Measurements from ENCODE around the gene HAUS5.
"Not testable (repeated sequence)": the region's sequence is repeated elsewhere in the genome, so short reads cannot be mapped to it uniquely, and the experiment has no call there.

HAUS5 gene

DNA sequence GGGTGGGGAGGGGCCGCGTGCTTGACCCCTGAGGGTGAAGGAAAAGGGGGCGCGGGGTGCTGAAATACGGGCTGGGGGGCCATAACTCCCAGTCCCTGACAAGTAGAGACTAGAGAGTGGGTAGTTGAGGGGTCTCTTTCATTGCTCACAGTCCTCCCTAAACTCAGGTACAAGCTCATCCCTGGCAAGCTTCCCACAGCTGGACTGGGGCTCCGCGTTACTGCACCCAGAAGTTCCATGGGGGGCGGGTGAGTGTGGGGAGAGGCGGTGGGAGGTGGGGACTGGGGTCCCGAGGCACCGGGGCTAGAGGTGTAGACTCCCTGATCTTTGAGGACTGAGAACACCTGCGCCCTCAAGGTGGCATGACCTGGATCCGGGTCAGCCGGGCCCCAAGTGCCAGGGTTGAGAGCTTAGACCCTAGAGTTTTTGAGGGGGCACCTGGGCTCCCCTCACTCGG is 30.3 kb downstream of the HAUS5 start:
- no peak for DNase-seq (ENCODE audit: low read depth)

DNA sequence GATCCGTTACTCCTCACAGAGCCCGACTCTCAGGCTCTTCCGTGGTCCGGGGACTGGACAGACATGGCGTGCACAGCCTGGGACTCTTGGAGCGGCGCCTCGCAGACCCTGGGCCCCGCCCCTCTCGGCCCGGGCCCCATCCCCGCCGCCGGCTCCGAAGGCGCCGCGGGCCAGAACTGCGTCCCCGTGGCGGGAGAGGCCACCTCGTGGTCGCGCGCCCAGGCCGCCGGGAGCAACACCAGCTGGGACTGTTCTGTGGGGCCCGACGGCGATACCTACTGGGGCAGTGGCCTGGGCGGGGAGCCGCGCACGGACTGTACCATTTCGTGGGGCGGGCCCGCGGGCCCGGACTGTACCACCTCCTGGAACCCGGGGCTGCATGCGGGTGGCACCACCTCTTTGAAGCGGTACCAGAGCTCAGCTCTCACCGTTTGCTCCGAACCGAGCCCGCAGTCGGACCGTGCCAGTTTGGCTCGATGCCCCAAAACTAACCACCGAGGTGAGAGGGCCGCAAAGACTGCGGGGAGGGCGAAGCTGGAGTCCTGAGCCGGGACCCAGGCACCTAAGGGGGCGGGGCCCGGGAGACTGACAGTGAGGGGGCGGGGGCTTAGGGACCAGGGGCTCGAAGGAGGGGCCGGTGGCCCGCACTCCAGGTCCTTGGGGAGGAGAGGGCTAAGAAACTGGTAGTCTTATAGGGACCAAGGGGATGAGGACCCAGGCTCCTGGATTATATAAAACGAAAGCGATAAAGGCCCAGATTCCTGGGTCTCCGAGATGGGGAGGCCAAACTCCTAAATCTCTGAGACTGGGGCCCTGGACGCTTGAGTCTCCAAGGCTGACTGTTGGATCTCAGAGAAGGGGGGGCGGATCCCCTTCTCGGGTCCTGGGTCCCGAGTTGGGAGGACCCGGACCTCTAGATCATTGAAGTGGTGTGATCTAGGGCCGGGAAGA is 31.0 kb downstream of the HAUS5 start:
- DNase-seq (ENCODE audit: low read depth), result peak; percentile 70

DNA sequence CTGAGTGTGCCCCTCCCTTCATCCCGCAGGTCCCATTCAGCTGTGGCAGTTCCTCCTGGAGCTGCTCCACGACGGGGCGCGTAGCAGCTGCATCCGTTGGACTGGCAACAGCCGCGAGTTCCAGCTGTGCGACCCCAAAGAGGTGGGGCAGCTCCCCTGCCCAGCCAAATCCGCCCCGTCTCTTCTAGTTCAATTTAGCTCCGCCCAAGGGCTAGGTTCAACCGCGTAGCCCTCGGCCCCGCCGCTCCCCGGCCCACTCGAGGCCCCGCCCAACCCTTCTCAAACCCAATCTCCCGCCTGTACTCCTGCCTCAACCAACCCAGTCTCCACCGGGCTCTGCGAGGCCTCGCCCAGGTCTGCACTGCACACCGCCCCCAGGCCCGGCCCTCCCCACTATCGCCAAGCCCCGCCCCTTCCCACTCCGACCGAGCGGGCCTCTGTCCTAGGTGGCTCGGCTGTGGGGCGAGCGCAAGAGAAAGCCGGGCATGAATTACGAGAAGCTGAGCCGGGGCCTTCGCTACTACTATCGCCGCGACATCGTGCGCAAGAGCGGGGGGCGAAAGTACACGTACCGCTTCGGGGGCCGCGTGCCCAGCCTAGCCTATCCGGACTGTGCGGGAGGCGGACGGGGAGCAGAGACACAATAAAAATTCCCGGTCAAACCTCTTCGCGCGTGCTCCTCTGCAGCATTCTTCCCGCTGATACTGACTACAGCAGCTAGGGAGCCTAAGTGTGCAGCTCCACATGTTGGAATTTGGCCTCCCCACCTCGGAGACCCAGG is 31.9 kb downstream of the HAUS5 start:
- DNase-seq (ENCODE audit: low read depth), result peak; percentile 84

DNA sequence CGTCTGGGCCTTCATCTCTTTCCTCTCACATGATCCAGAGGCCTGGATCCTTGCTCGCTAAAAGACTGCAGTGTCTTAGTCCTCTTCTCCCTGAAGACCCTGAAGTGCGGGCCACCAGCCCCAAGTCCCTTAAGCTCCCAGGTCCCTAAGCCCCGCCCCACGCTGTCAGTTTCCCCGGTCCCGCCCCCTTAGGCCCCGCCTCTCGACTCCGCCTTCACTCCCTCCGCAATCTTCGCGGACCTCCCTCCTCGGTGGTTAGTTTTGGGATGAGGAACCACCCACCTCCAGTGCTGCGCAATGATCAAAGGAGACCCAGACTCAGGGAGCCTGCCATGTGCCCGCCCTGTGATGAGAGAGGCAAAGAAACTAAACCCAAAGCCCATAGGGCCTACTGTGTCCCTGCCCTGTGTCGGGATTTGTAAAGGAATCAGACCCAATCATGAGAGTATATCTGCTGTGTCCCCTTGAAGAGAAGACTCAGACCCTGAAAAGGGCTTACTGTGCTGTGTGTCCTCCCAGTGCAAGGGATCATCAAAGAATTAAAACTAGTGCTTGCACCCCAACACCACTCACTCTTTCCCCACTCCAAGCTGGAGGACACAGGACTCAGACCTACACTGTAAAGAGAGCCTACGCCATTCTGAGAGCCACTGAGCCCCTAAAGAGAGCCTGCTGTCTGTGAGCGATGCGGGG is 32.6 kb downstream of the HAUS5 start:
- DNase-seq (ENCODE audit: low read depth), result peak; percentile 55

DNA sequence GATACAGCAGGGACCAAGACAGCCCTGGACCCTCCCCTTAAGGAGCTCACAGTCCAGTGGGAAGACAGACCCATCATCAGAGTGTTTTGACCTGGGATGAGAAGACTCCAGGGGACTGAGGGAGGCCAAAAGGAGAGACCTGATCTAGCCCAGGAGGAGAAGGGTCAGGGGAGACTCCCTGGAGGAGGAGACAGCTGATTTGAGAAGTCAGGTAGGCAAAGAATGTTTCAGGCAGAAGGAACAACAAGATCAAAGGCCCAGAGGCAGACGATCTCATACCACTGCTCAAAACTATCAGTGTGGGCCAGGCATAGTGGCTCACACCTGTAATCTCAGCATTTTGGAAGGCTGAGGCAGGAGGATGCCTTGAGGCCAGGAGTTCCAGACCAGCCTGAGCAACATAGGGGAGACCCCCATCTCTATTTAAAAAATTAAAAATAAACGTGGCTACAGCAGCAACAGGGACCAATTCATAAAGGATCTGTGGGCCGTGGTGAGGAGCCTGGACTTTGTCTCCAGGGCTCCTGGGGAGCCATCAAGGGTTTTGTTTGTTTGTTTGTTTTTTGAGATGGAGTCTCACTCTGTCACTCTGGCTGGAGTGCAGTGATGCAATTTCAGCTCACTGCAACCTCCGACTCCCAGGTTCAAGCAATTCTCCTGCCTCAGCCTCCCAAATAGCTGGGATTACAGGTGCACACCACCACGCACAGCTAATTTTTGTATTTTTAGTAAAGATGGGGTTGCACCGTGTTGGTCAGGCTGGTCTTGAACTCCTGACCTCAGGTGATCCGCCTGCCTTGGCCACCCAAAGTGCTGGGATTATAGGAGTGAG is 33.4 kb downstream of the HAUS5 start:
- DNase-seq (ENCODE audit: low read depth), result no peak

DNA sequence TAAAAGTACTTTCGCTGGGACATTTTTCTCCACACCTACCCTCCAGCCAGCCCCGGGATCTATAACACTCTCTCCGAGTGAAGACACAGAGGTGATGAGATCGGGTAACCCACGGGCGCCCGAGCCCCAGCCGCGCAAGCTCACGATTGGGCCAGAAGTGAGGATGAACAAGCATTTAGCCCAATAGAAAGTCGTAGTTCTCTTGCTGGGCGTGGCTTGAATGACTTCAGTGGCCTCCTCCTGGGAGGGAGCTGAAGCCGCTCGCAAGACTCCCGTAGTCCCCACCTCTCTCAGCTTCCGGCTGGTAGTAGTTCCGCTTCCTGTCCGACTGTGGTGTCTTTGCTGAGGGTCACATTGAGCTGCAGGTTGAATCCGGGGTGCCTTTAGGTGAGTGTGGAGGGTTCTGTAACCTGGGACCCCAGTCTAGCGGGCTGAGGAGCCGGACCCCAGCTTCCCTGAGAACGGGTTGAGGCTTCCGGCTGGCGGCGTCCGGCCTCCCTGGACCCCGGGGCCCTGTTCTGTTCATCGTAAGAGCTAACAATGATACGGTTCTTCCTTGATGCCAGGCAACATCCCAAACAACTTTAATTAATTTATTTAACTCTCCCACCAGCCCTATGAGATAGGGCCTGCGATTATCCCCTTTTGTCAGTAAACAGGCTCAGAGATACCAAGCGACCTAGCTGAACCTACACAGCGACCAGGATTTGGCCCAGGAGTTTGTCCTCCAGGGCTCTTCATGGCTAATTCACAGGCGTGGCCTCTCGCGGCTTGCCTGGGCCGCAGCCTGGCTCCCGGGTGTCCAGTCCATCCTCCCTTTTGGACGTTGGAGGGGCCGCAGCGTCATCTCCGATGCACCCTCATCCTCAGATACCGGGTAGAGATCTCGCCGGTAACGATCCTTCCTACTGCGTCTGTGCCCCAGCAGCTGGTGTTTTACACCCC is 35.8 kb downstream of the HAUS5 start, which contains the start of gene COX6B1:
Gene COX6B1, plus strand, starts transcription at position 307 of the 945 bp plus-strand sequence. CDS start 2,921 bp downstream, outside the sequence.
- peak; percentile 77 for DNase-seq (ENCODE audit: low read depth)

DNA sequence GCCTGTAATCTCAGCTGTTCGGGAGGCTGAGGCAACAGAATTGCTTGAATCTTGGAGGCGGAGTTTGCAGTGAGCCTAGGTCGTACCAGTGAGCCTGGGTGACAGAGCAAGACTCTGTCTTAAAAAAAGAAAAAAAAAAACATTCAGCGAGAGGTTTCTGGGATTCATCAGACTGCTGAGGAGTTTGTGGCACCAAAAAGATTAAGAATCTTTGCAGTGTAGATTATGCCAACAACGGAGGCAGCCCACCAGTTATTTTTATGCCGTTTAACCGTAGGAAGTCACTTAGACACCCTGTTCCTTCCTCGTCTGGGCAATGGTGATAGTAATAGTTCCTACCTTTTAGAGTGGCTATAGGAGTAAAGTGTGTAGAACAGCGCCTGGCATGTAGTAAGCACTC is 38.0 kb downstream of the HAUS5 start:
- no peak for DNase-seq (ENCODE audit: low read depth)

DNA sequence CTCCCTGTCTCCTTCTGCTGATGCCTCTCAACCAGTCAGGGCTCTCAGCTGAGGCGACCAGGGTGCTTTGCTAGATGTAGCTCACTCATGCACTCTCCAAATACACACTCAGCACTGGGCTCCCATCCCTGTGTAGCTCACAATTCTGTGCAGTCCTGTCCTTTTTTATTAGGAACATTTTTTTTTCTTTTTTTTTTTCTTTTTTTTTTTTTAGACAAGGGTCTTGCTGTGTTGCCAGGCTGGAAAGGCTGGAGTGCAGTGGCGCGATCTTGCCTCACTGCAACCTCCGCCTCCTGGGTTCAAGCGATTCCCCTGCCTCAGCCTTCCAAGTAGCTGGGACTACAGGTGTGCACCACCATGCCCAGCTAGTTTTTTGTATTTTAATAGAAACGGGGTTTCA is 42.3 kb downstream of the HAUS5 start:
- DNase-seq (ENCODE audit: low read depth), result not testable (repeated sequence)

DNA sequence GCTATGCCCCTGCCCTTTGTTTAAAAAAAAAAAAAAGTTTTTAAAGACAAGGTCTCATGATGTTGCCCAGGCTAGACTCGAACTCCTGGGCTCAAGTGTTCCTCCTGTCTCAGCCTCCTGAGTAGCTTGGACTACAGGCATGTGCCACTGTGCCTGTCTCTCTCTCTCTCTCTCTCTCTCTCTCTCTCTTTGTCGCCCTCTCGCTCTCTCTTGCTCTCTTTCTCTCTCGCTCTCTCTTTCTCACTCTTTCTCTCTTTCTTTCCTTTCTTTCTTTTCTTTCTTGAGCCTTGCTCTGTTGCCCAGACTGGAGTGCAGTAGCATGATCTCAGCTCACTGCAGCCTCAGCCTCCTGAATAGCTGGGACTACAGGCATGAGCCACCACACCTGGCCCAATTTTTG is 43.1 kb downstream of the HAUS5 start:
- DNase-seq (ENCODE audit: low read depth), result no peak

DNA sequence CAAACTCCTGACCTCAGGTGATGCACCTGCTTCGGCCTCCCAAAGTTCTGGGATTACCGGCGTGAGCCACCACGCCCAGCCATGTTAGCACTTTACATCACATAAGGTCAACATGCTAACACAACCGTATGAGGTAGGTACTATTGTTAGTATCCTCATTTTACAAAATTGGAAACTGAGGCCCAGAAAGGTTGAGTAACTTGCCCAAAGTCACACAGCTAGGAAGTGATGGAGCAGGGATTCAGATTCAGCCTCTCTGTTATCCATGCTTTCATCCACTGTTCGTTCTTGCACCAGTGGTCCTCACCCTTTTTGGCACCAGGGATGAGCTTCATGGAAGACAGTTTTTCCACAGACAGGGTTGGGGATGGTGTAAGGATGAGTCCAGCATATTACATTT is 44.2 kb downstream of the HAUS5 start:
- DNase-seq (ENCODE audit: low read depth), result no peak

DNA sequence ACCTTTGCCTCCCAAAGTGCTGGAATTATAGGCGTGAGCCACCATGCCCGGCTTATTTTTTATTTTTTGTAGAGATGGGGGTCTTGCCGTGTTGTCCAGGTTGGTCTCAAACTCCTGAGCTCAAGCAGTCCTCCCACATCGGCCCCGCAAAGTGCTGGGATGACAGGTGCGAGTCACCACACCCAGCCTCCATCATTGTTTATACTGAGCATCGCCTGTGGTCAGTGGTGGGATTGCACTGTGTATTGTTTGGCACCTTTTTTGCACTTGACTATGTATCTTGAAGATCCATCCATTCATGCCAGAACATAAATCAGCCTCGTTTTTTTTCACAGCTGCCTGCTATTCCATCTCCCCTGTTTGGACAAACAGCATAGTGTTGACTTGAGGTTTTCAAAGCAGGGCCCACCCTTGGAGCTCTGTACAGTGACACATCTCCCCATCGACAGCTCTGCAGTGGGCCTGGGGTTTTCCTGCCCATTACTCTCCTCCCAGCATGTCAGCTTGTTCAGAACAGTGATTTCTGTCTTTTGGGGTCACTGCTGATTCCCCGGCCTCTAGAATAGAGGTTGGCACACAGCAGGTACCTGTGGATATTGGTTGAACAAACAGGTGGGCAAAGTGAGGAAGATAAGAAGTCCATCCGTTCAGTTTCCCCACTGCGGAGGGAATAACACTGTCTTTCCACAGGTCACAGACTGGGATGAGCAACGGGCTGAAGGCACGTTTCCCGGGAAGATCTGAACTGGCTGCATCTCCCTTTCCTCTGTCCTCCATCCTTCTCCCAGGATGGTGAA is 45.6 kb downstream of the HAUS5 start:
- no peak for DNase-seq (ENCODE audit: low read depth)

DNA sequence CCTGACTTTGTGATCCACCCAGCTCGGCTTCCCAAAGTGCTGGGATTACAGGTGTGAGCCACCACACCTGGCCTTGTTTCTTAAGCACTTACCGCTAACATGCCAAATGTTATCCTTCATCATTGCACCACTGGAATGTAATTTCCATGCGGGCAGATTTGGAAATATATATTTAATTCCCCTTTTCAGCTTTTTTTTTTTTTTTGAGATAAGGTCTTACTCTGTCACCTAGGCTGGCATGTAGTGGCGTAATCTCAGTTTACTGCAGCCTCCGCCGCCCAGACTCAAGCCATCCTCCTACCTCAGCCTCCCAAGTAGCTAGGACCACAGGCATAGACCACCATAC is 49.4 kb downstream of the HAUS5 start:
- no peak for DNase-seq (ENCODE audit: low read depth)

DNA sequence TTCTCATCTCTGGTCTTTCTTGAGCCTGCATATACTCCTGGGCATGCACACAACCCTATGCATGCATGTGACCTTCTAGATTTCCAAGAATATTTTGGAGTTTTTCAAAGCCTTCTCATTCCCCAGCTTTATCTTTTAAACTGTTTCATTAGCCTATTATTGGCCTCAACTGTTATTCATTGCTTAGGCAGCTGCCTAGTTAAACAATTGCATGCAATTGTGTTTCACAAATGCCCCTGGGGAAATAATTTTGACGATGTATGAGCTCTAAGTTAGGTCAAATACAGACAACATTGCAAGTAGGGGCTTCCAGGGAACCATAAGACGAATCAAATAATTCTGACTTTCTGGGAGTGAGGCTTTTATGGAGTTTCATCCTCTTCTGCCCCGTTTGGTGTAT is 51.4 kb downstream of the HAUS5 start:
- no peak for DNase-seq (ENCODE audit: low read depth)

DNA sequence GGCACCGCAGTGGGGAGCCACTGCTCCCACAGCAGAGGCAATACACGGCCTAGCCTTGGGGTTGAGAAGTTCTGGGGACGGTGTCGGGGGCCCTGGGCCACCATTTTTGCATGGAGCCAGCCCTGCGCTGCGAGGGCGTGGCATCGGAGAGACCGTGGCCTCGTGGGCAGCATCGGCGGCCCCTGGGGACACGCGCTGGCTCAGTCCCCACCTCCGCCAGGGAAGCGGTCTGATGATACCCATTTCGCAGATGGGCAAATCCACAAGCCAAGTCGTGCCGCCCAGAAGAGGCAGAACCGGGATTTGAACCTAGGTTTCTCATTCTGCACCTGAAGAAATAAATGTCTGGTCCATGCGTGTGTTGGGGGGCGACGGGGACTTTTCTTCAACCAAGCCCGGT is 52.6 kb downstream of the HAUS5 start:
- no peak for DNase-seq (ENCODE audit: low read depth)

DNA sequence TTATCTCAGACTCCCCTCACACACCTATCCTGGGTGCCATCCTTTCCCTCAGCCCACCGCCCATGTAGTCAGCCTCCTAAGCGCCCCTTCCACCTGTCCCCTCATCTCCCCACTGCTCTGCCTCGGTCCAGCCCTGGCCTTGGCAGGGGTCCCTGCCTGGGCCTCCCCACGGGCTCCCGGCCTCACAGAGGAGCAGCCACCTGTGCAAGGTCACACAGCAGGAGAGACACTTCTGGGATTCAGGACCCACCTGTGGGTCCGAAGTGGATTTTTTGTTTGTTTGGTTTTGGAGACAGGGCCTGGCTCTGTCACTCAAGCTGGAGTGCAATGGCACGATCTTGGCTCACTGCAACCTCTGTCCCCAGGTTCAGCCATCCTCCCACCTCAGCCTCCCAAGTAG is 53.1 kb downstream of the HAUS5 start:
- DNase-seq (ENCODE audit: low read depth), result no peak

DNA sequence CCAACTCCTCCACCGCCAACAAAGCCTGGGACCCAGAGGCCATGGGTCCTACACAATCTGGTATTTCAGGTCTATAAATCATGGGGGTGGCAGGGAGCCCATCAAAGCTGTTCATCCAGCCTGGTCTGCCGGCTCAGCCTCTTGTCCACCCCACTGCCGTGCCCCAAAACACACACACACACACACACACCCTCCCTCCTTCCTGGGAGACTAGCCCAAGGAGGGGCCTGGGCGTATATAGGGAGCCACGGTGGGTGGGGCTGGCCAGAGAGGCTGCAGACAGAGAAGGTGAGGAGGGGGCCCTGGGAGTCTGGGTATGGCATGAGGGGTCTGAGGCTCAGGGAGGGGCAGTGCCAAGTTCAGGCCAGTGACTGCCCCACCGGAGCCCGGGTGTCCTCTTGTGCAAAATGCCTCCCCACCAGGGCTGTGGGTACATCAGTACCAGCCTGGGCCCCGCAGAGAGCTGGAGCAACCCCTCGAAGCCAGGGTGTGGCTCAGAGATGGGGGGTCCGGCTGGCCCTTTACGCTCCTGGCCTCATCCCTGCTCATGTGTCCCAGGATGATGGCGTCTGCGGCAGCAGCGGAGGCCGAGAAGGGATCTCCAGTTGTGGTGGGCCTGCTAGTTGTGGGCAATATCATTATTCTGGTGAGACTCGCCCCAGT is 53.8 kb downstream of the HAUS5 start, which contains the start of gene UPK1A:
Gene UPK1A, plus strand, starts transcription at position 267 of the 663 bp plus-strand sequence. Its CDS starts 296 bp downstream, at position 563.
- no peak for DNase-seq (ENCODE audit: low read depth)

DNA sequence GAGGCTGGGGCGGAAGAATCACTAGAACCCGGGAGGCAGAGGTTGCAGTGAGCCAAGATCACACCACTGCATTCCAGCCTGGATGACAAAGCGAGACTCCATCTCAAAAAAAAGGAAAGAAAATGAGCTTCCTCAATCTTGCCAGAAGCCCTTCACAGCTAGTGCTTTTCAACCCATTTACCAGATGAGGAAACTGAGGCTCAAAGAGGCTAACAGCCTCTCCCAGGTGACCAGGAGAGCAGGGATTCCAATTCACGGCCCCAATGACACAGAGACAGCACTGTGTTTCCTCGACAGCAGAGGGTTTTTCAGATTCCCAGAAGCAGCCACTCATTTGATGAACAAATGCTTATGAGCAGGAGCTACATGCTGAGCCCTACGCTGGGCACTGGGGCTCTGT is 57.0 kb downstream of the HAUS5 start:
- DNase-seq (ENCODE audit: low read depth), result no peak

DNA sequence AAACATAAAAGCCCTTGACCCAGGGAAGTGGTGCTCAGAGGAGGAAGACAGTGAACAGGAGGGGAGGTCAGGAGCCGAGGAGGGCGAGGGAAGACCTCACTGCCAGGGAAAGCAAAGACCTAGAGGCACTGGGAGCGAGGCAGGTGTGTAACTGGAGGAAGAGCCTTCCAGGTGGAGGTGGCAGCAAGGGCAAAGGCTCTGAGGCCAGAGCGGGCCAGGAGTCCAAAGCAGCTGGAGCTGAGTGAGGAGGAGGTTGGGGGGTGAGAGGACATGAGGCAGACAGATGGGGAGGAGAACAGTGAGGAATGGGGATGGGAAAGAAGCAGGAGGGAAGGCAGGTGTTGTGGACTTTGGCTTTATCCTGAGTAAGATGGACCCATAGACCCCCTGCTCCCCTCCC is 57.4 kb downstream of the HAUS5 start:
- DNase-seq (ENCODE audit: low read depth), result no peak

DNA sequence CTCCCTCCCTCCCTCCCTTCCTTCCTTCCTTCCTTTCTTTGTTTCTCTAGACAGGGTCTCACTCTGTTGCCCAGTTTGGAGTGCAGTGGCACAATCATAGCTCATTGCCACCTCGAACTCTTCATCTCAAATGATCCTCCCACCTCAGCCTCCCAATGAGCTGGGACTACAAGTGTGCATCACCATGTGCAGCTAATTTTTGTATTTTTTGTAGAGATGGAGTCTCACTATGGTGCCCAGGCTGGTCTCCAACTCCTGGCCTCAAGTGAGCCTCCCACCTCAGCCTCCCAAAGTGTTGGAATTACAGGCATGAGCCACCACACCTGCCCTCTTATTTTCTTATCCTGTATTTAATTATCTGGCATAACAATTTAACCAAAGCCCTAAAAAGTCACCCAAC is 58.2 kb downstream of the HAUS5 start:
- DNase-seq (ENCODE audit: low read depth), result no peak
